Right lobe of liver (tissue), 6 donors: ENCODE measurements around the gene GREB1. TPM values are rescaled to one million over a fixed set of nuclear protein-coding genes. Genes with fewer than 3 reads are reported as not detected.
A peak's percentile ranks its signal among the peaks of the same experiment; 100 is the strongest.

ENCODE experiments used
- ATAC-seq, 4 donors: fragments of 200-7000 bp; cut with Tn5 transposase; one replicate each; pipeline ENCODE4 v1.9.1; 2020; ENCODE audit warnings: mild to moderate bottlenecking in 4 of 4, moderate library complexity in 4 of 4
- DNase-seq, 3 donors: peaks; one replicate each; pipeline ENCODE4 v3.0.0-alpha.2; 2020
- H3K27ac ChIP-seq, 3 donors: fragments of 200-600 bp; one replicate each; pipeline ENCODE4 v1.8.0; 2022
- H3K27me3 ChIP-seq, 2 donors: fragments of 200-600 bp; one replicate each; pipeline ENCODE4 v1.8.0; 2022
- H3K36me3 ChIP-seq, 4 donors: fragments of 200-600 bp; sonication (generic) in 1 of 4; one replicate each; pipeline versions ENCODE4 v1.5.1 to v1.8.0; 2017 to 2022; ENCODE audit warnings: control low read depth in 1 of 4
- H3K4me1 ChIP-seq, 4 donors: fragments of 200-600 bp; sonication (generic) in 1 of 4; one replicate each; pipeline versions ENCODE4 v1.5.1 to v1.8.0; 2017 to 2022; ENCODE audit warnings: control low read depth in 1 of 4
- H3K4me3 ChIP-seq, 3 donors: fragments of 200-600 bp; one replicate each; pipeline ENCODE4 v1.8.0; 2022
- H3K9me3 ChIP-seq, 4 donors: fragments of 200-600 bp; sonication (generic) in 1 of 4; one replicate each; pipeline versions ENCODE4 v1.5.1 to v1.8.0; 2017 to 2022; ENCODE audit warnings: control low read depth in 1 of 4
- POLR2A ChIP-seq: fragments of 450-650 bp; IDR thresholded peaks from one replicate; pipeline ENCODE4 v1.6.1; 2017; ENCODE audit warnings: antibody characterized with exemption, mild to moderate bottlenecking
- WGBS: methylation state at CpG from one replicate; pipeline ENCODE4 v1.1.6; 2018; ENCODE audit warnings: low coverage, low lambda C conversion rate; ENCODE audit not compliant: insufficient coverage; ENCODE audit errors: missing lambda C conversion rate; 5-methylcytosine and 5-hydroxymethylcytosine counted together
- intact Hi-C, 2 donors: fragments of 100-400 bp; cut with DNase I; formaldehyde crosslinking; loops; one replicate each; pipeline versions ENCODE4 v1.11.2 to v1.14.1; 2022
- total RNA-seq, 6 experiments: library from RNA; depleted of rRNA in 2 of 6; stranded (reverse); fragments of >200 nt in 2 of 6; fragmentation: NEBNext Ultra II Directional in 3 of 6; extraction: Animal tissue kit (Norgen Biotek cat#: 25700) in 3 of 6; gene quantifications; one replicate each; pipeline versions ENCODE4 v1.1.0 to v1.2.4, GENCODE V29; 2016 to 2023
- TF ChIP-seq, protein P1 (sequence below), 4 donors: fragments of 200-600 bp in 3 of 4; fragments of 450-650 bp in 1 of 4; IDR thresholded peaks; one replicate each; pipeline versions ENCODE4 v1.5.1 to v1.8.0; 2016 to 2022; ENCODE audit warnings: antibody characterized with exemption in 4 of 4, mild to moderate bottlenecking in 2 of 4
- donor health status: DM: no; HTN: yes; CAD: no.
- donor health status: DM: no; HTN: no; CAD: no.
- donor health status: DM: no; HTN: no; CAD: no.
- donor health status: DM: no; HTN: yes; CAD: no.
- donor health status: DM: no; HTN: yes; CAD: no.

The GREB1 gene
- total RNA-seq, 6 experiments from 2014 or later: 1.6 to 19.5 (median 6.5) TPM

DNA sequence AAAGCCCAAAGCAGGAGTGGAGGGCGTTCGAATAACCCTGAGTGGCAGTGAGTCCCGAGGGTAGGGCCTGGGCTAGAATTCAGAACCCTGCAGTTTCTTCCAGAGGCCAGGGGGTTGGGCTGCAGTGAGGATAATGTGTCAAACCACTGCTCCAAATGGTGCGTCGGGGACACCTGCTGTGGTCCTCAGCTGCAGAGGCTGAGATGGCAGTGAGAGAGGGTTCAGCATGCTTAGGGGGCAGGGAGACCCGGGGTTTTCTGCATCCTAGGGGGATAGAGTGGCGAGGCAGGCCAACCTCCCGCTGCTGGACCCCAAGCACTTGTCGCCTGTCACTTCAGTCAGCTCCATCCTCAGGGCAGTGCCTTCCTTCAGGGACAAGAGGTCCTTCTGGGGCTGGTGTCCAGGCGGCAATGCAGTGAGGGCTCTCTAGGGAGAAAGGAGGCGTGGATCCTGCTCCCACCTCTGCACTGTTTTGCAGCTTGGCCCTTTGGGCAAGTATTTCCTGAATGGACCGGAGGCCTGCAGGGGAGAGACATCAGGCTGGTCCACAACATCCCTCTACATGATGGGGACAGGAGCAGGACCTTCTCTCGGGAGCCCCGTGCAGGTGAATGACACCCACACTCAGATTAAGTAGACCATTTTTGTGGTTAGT, 144.6 kb downstream of the GREB1 start:
- Histone ChIP-seq H3K27ac (no peak overlapping the region), H3K36me3 (no peaks in the 10 kb centered on the region), H3K27me3 (no peaks in the 10 kb centered on the region), H3K4me1 (no peaks in the 10 kb centered on the region), H3K4me3 (no peak overlapping the region), H3K9me3 (no peaks in the 10 kb centered on the region)
- DNase-seq (no peak), ATAC-seq (no peak)
- intact Hi-C loops: no loop called here
- TF ChIP-seq, protein P1, sequence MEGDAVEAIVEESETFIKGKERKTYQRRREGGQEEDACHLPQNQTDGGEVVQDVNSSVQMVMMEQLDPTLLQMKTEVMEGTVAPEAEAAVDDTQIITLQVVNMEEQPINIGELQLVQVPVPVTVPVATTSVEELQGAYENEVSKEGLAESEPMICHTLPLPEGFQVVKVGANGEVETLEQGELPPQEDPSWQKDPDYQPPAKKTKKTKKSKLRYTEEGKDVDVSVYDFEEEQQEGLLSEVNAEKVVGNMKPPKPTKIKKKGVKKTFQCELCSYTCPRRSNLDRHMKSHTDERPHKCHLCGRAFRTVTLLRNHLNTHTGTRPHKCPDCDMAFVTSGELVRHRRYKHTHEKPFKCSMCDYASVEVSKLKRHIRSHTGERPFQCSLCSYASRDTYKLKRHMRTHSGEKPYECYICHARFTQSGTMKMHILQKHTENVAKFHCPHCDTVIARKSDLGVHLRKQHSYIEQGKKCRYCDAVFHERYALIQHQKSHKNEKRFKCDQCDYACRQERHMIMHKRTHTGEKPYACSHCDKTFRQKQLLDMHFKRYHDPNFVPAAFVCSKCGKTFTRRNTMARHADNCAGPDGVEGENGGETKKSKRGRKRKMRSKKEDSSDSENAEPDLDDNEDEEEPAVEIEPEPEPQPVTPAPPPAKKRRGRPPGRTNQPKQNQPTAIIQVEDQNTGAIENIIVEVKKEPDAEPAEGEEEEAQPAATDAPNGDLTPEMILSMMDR (IDR thresholded peaks at IDR 0.05): no peak
- TF ChIP-seq POLR2A: no peak
- 61% methylated on average over 6 of the region's 14 CpGs for WGBS

DNA sequence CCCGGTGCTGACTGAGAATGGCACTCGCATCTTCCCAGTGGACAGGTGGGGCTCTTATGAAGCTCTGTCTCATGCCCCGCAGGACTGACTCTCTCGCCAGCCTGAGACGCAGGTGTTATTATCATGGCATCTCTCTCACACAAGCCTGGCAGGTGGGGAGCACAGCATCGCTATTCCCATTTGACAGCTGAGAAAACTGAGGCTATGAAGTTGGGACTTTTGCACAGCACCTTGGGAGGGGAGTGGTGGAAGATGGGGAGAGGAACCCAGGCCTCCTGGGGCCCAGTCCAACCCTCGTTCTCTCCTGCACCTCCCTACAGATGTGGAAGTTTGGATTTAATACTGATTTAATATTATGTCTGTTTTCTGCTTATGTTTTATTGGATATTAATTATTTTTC, 145.2 kb downstream of the GREB1 start:
- Histone ChIP-seq H3K27ac (no peak overlapping the region), H3K4me1 (no peaks in the 10 kb centered on the region), H3K9me3 (no peaks in the 10 kb centered on the region), H3K27me3 (no peaks in the 10 kb centered on the region), H3K4me3 (no peak overlapping the region), H3K36me3 (no peaks in the 10 kb centered on the region)
- WGBS: 7% methylated on average over 2 of the region's 7 CpGs
- ATAC-seq: no peak
- intact Hi-C loops: no loop called here
- DNase-seq: no peak
- TF ChIP-seq, protein P1 (IDR thresholded peaks at IDR 0.05): no peak
- TF ChIP-seq POLR2A: no peak

- Histone ChIP-seq H3K4me1 (no peaks in the 10 kb centered on the region), H3K36me3 (no peaks in the 10 kb centered on the region), H3K4me3 (no peak overlapping the region), H3K27ac (no peak overlapping the region), H3K27me3 (no peaks in the 10 kb centered on the region), H3K9me3 (no peaks in the 10 kb centered on the region)
- 75% methylated on average over 7 of the region's 13 CpGs for WGBS
- intact Hi-C loops: no loop called here
- ATAC-seq: no peak
- DNase-seq: no peak
- TF ChIP-seq, protein P1 (IDR thresholded peaks at IDR 0.05): no peak
- TF ChIP-seq POLR2A: no peak
These were observed 145.8 kb downstream of the GREB1 start for GRCh38 chr2:11679486-11680181.

- TF ChIP-seq POLR2A: no peak
- TF ChIP-seq, protein P1 (IDR thresholded peaks at IDR 0.05): no peak
- no peak for DNase-seq
- Histone ChIP-seq H3K9me3 (no peaks in the 10 kb centered on the region), H3K27me3 (no peaks in the 10 kb centered on the region), H3K4me1 (no peaks in the 10 kb centered on the region), H3K27ac (no peak overlapping the region), H3K4me3 (no peak overlapping the region), H3K36me3 (no peaks in the 10 kb centered on the region)
- intact Hi-C loops: no loop called here
- peak in 2 of 4 donors; percentile 33 to 51 for ATAC-seq
- 64% methylated on average over 13 of the region's 16 CpGs for WGBS
These were observed 146.5 kb downstream of the GREB1 start for GRCh38 chr2:11680182-11680900.
